ENCODE results near the gene F9. TPM values are rescaled to one million over a fixed set of nuclear protein-coding genes. Genes with fewer than 3 reads are reported as not detected.

F9 gene
- total RNA-seq, 1 donor from 2014 or later: not detected

GRCh38 chrX:139560221-139560620, 29.7 kb downstream of the F9 start:
- peaks cover 2% of the 10 kb centered on the region for H3K27me3 ChIP-seq (ENCODE audit: control insufficient read depth, insufficient read depth, low read length)

GRCh38 chrX:139563251-139563650, 32.7 kb downstream of the F9 start:
- Histone ChIP-seq H3K4me3 (ENCODE audit: low read depth, low read length) (no peak overlapping the region), H3K27me3 (ENCODE audit: control insufficient read depth, insufficient read depth, low read length) (no peaks in the 10 kb centered on the region), H3K36me3 (ENCODE audit: control insufficient read depth, insufficient read depth, low read length) (no peaks in the 10 kb centered on the region)
- DNase-seq (ENCODE audit: low read depth): no peak
- TF ChIP-seq CTCF (IDR thresholded peaks at IDR 0.05; ENCODE audit: insufficient read depth, low read length, poor library complexity, severe bottlenecking): no peak

More at GRCh38 chrX:139560221-139560620, 29.7 kb downstream of the F9 start:
- Histone ChIP-seq H3K4me3 (ENCODE audit: low read depth, low read length) (no peak overlapping the region), H3K36me3 (ENCODE audit: control insufficient read depth, insufficient read depth, low read length) (no peaks in the 10 kb centered on the region)
- TF ChIP-seq CTCF (IDR thresholded peaks at IDR 0.05; ENCODE audit: insufficient read depth, low read length, poor library complexity, severe bottlenecking): no peak
- no peak for DNase-seq (ENCODE audit: low read depth)

GRCh38 chrX:139566981-139567380, 36.4 kb downstream of the F9 start:
- Histone ChIP-seq H3K36me3 (ENCODE audit: control insufficient read depth, insufficient read depth, low read length) (no peaks in the 10 kb centered on the region), H3K27me3 (ENCODE audit: control insufficient read depth, insufficient read depth, low read length) (no peaks in the 10 kb centered on the region), H3K4me3 (ENCODE audit: low read depth, low read length) (no peak overlapping the region)
- no peak for DNase-seq (ENCODE audit: low read depth)
- no peak for TF ChIP-seq CTCF (IDR thresholded peaks at IDR 0.05; ENCODE audit: insufficient read depth, low read length, poor library complexity, severe bottlenecking)

- no peak for TF ChIP-seq CTCF (IDR thresholded peaks at IDR 0.05; ENCODE audit: insufficient read depth, low read length, poor library complexity, severe bottlenecking)
- DNase-seq (ENCODE audit: low read depth): no peak
- H3K27me3 ChIP-seq (ENCODE audit: control insufficient read depth, insufficient read depth, low read length): no peaks in the 10 kb centered on the region
- no peaks in the 10 kb centered on the region for H3K36me3 ChIP-seq (ENCODE audit: control insufficient read depth, insufficient read depth, low read length)
- no peak overlapping the region for H3K4me3 ChIP-seq (ENCODE audit: low read depth, low read length)
These were observed 50.5 kb downstream of the F9 start for GRCh38 chrX:139581068-139581467.

GRCh38 chrX:139585613-139586012, 55.1 kb downstream of the F9 start:
- no peak for TF ChIP-seq CTCF (IDR thresholded peaks at IDR 0.05; ENCODE audit: insufficient read depth, low read length, poor library complexity, severe bottlenecking)
- no peak overlapping the region for H3K4me3 ChIP-seq (ENCODE audit: low read depth, low read length)

GRCh38 chrX:139596068-139596467, 65.5 kb downstream of the F9 start:
- no peak overlapping the region for H3K4me3 ChIP-seq (ENCODE audit: low read depth, low read length)
- TF ChIP-seq CTCF (IDR thresholded peaks at IDR 0.05; ENCODE audit: insufficient read depth, low read length, poor library complexity, severe bottlenecking): no peak
- no peak for DNase-seq (ENCODE audit: low read depth)

More at GRCh38 chrX:139585613-139586012, 55.1 kb downstream of the F9 start:
- DNase-seq (ENCODE audit: low read depth): no peak
- Histone ChIP-seq H3K36me3 (ENCODE audit: control insufficient read depth, insufficient read depth, low read length) (no peaks in the 10 kb centered on the region), H3K27me3 (ENCODE audit: control insufficient read depth, insufficient read depth, low read length) (no peaks in the 10 kb centered on the region)

More at GRCh38 chrX:139596068-139596467, 65.5 kb downstream of the F9 start:
- no peaks in the 10 kb centered on the region for H3K36me3 ChIP-seq (ENCODE audit: control insufficient read depth, insufficient read depth, low read length)
- no peaks in the 10 kb centered on the region for H3K27me3 ChIP-seq (ENCODE audit: control insufficient read depth, insufficient read depth, low read length)
